SK-N-SH (cell line): ENCODE data around the gene AKR1C2. TPM values are rescaled to one million over a fixed set of nuclear protein-coding genes. Genes with fewer than 3 reads are reported as not detected.
"Not testable (repeated sequence)": the region's sequence is repeated elsewhere in the genome, so short reads cannot be mapped to it uniquely, and the experiment has no call there.

Source experiments
- CTCF ChIA-PET: fragments of 300-600, 350-600 bp; formaldehyde crosslinking; extraction: SDS; loops from one replicate; lab custom pipeline; 2021; lab: Yijun Ruan, JAX
- POLR2A ChIA-PET: fragments of 350-600 bp; sonication (Branson Sonifier 250); formaldehyde crosslinking; extraction: SDS; loops from one replicate; lab custom pipeline; 2020; ENCODE audit warnings: antibody characterized with exemption, inconsistent platforms; lab: Yijun Ruan, JAX
- DNase-seq: peaks from one replicate; pipeline ENCODE4 v3.0.0; 2012
- H2AFZ ChIP-seq: fragments of 200-600 bp; sonication (generic); 2 replicates; pipeline ENCODE4 v1.8.1; 2016; ENCODE audit warnings: antibody characterized with exemption, mild to moderate bottlenecking, low read depth
- H3F3A ChIP-seq: fragments of 200-600 bp; sonication (generic); replicated peaks from 2 replicates; pipeline ENCODE3; 2016; ENCODE audit warnings: antibody characterized with exemption, mild to moderate bottlenecking; ENCODE audit not compliant: insufficient read depth
- H3K27ac ChIP-seq, 2 experiments: fragments of 200-500 bp in 1 of 2; fragments of 200-600 bp in 1 of 2; sonication (Bioruptor generic) in 1 of 2; sonication (generic), shearing (Covaris generic) in 1 of 2; 2 replicates each; pipeline versions ENCODE4 v1.5.1 to v1.6.1; 2014 to 2016; ENCODE audit warnings: low read depth in 2 of 2, inconsistent platforms in 1 of 2, low read length in 1 of 2, mild to moderate bottlenecking in 1 of 2, mixed read lengths in 1 of 2
- H3K27me3 ChIP-seq: fragments of 200-600 bp; sonication (generic), shearing (Covaris generic); 2 replicates; pipeline ENCODE4 v1.6.1; 2016; ENCODE audit warnings: mixed run types; ENCODE audit not compliant: insufficient read depth
- H3K36me3 ChIP-seq, 2 experiments: fragments of 200-500 bp in 1 of 2; fragments of 200-600 bp in 1 of 2; sonication (Bioruptor generic) in 1 of 2; sonication (generic) in 1 of 2; replicated peaks in 1 of 2; 2 replicates each; pipeline versions ENCODE3 to v1.5.1; 2014 to 2016; ENCODE audit warnings: low read length in 1 of 2, mild to moderate bottlenecking in 1 of 2; ENCODE audit not compliant: insufficient read depth in 2 of 2, control insufficient read depth in 1 of 2
- H3K4me1 ChIP-seq, 2 experiments: fragments of 200-500 bp in 1 of 2; fragments of 200-600 bp in 1 of 2; sonication (Bioruptor generic) in 1 of 2; sonication (generic), shearing (Covaris generic) in 1 of 2; 2 replicates each; pipeline versions ENCODE4 v1.5.1 to v1.6.1; 2014 to 2016; ENCODE audit warnings: low read depth in 1 of 2, low read length in 1 of 2, mixed run types in 1 of 2; ENCODE audit not compliant: insufficient read depth in 2 of 2, control insufficient read depth in 1 of 2
- H3K4me2 ChIP-seq: fragments of 200-600 bp; sonication (generic), shearing (Covaris generic); 2 replicates; pipeline ENCODE4 v1.6.1; 2017; ENCODE audit warnings: mixed run types
- H3K4me3 ChIP-seq, 2 experiments: fragments of 200-500 bp in 1 of 2; fragments of 200-600 bp in 1 of 2; sonication (Bioruptor generic) in 1 of 2; sonication (generic), shearing (Covaris generic) in 1 of 2; 2 replicates each; pipeline versions ENCODE4 v1.5.1 to v1.8.1; 2014 to 2016; ENCODE audit warnings: low read depth in 2 of 2, inconsistent platforms in 1 of 2, low read length in 1 of 2, mild to moderate bottlenecking in 1 of 2, mixed read lengths in 1 of 2, moderate library complexity in 1 of 2
- H3K79me2 ChIP-seq: fragments of 200-600 bp; sonication (generic); 2 replicates; pipeline ENCODE4 v1.8.1; 2017; ENCODE audit warnings: mild to moderate bottlenecking; ENCODE audit not compliant: insufficient read depth
- H3K9ac ChIP-seq: fragments of 200-600 bp; sonication (generic); 2 replicates; pipeline ENCODE4 v1.6.1; 2017; ENCODE audit warnings: mixed run types
- H3K9me2 ChIP-seq: fragments of 200-600 bp; sonication (generic); 2 replicates; pipeline ENCODE4 v1.6.1; 2017; ENCODE audit warnings: mixed run types
- H3K9me3 ChIP-seq: fragments of 200-600 bp; sonication (generic); 2 replicates; pipeline ENCODE4 v1.6.1; 2017; ENCODE audit warnings: mixed run types, mild to moderate bottlenecking, moderate library complexity
- H4K20me1 ChIP-seq: fragments of 200-600 bp; sonication (generic); 2 replicates; pipeline ENCODE4 v1.6.1; 2017; ENCODE audit warnings: mild to moderate bottlenecking, mixed run types; ENCODE audit not compliant: insufficient read depth
- CTCF ChIP-seq: fragments of 200-600 bp; sonication (generic); IDR thresholded peaks from 2 replicates; pipeline ENCODE4 v1.6.1; 2017; ENCODE audit warnings: antibody characterized with exemption, mild to moderate bottlenecking, moderate library complexity
- ELF1 ChIP-seq: IDR thresholded peaks from 2 replicates; pipeline ENCODE4 v1.4.0; 2012
- EZH2phosphoT487 ChIP-seq: fragments of 200-600 bp; sonication (generic); IDR thresholded peaks from 2 replicates; pipeline ENCODE4 v1.6.1; 2017; ENCODE audit warnings: low read depth, mixed run types, mild to moderate bottlenecking, antibody characterized with exemption, moderate library complexity, borderline replicate concordance
- FOSL2 ChIP-seq: IDR thresholded peaks from 2 replicates; pipeline ENCODE4 v1.4.0; 2012; ENCODE audit warnings: low read depth, mild to moderate bottlenecking, moderate library complexity, borderline replicate concordance
- FOXJ3 ChIP-seq: sonication (generic); formaldehyde crosslinking; IDR thresholded peaks from 2 replicates; pipeline ENCODE4 v1.5.1; 2020; ENCODE audit warnings: mild to moderate bottlenecking, missing genetic modification reagents
- FOXM1 ChIP-seq: IDR thresholded peaks from 2 replicates; pipeline ENCODE4 v1.4.0; 2012; ENCODE audit warnings: low read depth, mild to moderate bottlenecking
- MEF2A ChIP-seq: IDR thresholded peaks from 2 replicates; pipeline ENCODE4 v1.4.0; 2012; ENCODE audit warnings: low read depth, borderline replicate concordance
- NRF1 ChIP-seq: IDR thresholded peaks from 2 replicates; pipeline ENCODE4 v1.6.1; 2012; ENCODE audit warnings: low read depth, mild to moderate bottlenecking, low read length
- PBX3 ChIP-seq: IDR thresholded peaks from 2 replicates; pipeline ENCODE4; 2012
- POLR2AphosphoS5 ChIP-seq: IDR thresholded peaks from 2 replicates; pipeline ENCODE4 v1.6.1; 2012; ENCODE audit warnings: low read depth, low read length
- RAD21 ChIP-seq: IDR thresholded peaks from 2 replicates; pipeline ENCODE4 v1.6.1; 2012; ENCODE audit warnings: mild to moderate bottlenecking, low read length
- RCOR1 ChIP-seq: fragments of 150-350 bp; IDR thresholded peaks from 2 replicates; pipeline ENCODE4 v1.6.1; 2017; ENCODE audit warnings: antibody characterized with exemption, low read length
- RFX5 ChIP-seq: IDR thresholded peaks from 2 replicates; pipeline ENCODE4 v1.6.1; 2012; ENCODE audit warnings: mild to moderate bottlenecking, improper control_type of control experiment, low read length
- TAF1 ChIP-seq: IDR thresholded peaks from 2 replicates; pipeline ENCODE4 v1.6.1; 2012; ENCODE audit warnings: low read depth, mild to moderate bottlenecking, low read length, moderate library complexity, borderline replicate concordance
- TCF12 ChIP-seq: IDR thresholded peaks from 2 replicates; pipeline ENCODE4 v1.4.0; 2012
- YY1 ChIP-seq: IDR thresholded peaks from 2 replicates; pipeline ENCODE4 v1.4.0; 2012; ENCODE audit warnings: low read depth, mild to moderate bottlenecking
- WGBS: methylation state at CpG from one replicate; pipeline ENCODE4 v1.1.6; 2017; ENCODE audit warnings: low lambda C conversion rate; 5-methylcytosine and 5-hydroxymethylcytosine counted together
- polyA plus RNA-seq, 3 experiments: library from polyadenylated mRNA; depleted of rRNA; stranded (reverse); fragments of >200 nt; gene quantifications; 2 replicates each; pipeline ENCODE4 v1.2.3, GENCODE V29; 2012
- TF ChIP-seq, protein P1 (sequence below): IDR thresholded peaks from 2 replicates; pipeline ENCODE4 v1.4.0; 2012; ENCODE audit warnings: low read depth, borderline replicate concordance
- TF ChIP-seq, protein P2 (sequence below): fragments of 150-350 bp; IDR thresholded peaks from 2 replicates; pipeline ENCODE4 v1.6.1; 2017; ENCODE audit warnings: antibody characterized with exemption, low read length, low read depth, borderline replicate concordance

AKR1C2 gene
- polyA plus RNA-seq, 1 of the 3 experiments (the other 2 are of a cell fraction): not detected

GRCh38 chr10:5030989-5031388, 27.3 kb upstream of the AKR1C2 start (continued):
- no peak for TF ChIP-seq TAF1
- no peak for TF ChIP-seq EZH2phosphoT487
- TF ChIP-seq MEF2A: no peak

GRCh38 chr10:5025461-5025881, 21.8 kb upstream of the AKR1C2 start:
- H3K27ac ChIP-seq, H3K9ac ChIP-seq, POLR2A ChIA-PET, H3K4me1 ChIP-seq, H2AFZ ChIP-seq, H3K4me3 ChIP-seq, H3K79me2 ChIP-seq, H3K9me2 ChIP-seq, H3K36me3 ChIP-seq, H4K20me1 ChIP-seq, H3K4me2 ChIP-seq, CTCF ChIA-PET, H3F3A ChIP-seq, H3K9me3 ChIP-seq, H3K27me3 ChIP-seq, DNase-seq: not testable (repeated sequence)

GRCh38 chr10:5023177-5023805, 19.6 kb upstream of the AKR1C2 start:
- H3K4me1 ChIP-seq: peaks cover 3 to 8% of the 10 kb centered on the region in 2 experiments; a peak in 2 of 4 replicates
- H3K27me3 ChIP-seq: no peaks in the 10 kb centered on the region
- WGBS: 25% methylated on average over 4 of the region's 4 CpGs
- H3K9me2 ChIP-seq: no peaks in the 10 kb centered on the region
- no peaks in the 10 kb centered on the region for H3K79me2 ChIP-seq
- no peaks in the 10 kb centered on the region for H4K20me1 ChIP-seq
- no peak overlapping the region for H3K4me2 ChIP-seq
- DNase-seq: no peak
- H3K36me3 ChIP-seq: no peaks in the 10 kb centered on the region
- no peak for TF ChIP-seq RFX5
- no peak for TF ChIP-seq PBX3
- TF ChIP-seq FOXM1: no peak
- no peak for TF ChIP-seq FOXJ3 (CRISPR knock-in tag)
- no peak for TF ChIP-seq TCF12
- TF ChIP-seq RAD21: no peak
- no peak for TF ChIP-seq ELF1
- TF ChIP-seq, protein P1, sequence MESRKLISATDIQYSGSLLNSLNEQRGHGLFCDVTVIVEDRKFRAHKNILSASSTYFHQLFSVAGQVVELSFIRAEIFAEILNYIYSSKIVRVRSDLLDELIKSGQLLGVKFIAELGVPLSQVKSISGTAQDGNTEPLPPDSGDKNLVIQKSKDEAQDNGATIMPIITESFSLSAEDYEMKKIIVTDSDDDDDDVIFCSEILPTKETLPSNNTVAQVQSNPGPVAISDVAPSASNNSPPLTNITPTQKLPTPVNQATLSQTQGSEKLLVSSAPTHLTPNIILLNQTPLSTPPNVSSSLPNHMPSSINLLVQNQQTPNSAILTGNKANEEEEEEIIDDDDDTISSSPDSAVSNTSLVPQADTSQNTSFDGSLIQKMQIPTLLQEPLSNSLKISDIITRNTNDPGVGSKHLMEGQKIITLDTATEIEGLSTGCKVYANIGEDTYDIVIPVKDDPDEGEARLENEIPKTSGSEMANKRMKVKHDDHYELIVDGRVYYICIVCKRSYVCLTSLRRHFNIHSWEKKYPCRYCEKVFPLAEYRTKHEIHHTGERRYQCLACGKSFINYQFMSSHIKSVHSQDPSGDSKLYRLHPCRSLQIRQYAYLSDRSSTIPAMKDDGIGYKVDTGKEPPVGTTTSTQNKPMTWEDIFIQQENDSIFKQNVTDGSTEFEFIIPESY: no peak
- TF ChIP-seq TAF1: no peak
- TF ChIP-seq RCOR1: no peak
- no peak for TF ChIP-seq CTCF
- TF ChIP-seq, protein P2, sequence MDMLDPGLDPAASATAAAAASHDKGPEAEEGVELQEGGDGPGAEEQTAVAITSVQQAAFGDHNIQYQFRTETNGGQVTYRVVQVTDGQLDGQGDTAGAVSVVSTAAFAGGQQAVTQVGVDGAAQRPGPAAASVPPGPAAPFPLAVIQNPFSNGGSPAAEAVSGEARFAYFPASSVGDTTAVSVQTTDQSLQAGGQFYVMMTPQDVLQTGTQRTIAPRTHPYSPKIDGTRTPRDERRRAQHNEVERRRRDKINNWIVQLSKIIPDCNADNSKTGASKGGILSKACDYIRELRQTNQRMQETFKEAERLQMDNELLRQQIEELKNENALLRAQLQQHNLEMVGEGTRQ: no peak
- TF ChIP-seq YY1: no peak
- no peak for TF ChIP-seq POLR2AphosphoS5
- no peak for TF ChIP-seq FOSL2
- no peak for TF ChIP-seq NRF1
- ChIA-PET CTCF (no interaction called here), POLR2A (no interaction called here)
- H3K9me3 ChIP-seq: no peaks in the 10 kb centered on the region
- no peak overlapping the region for H3K4me3 ChIP-seq
- H3F3A ChIP-seq: no peaks in the 10 kb centered on the region
- H2AFZ ChIP-seq: no peak overlapping the region
- H3K27ac ChIP-seq: no peak overlapping the region
- H3K9ac ChIP-seq: no peak overlapping the region
